HFFc6 (cell line): ENCODE data around the gene CPA1. TPM values are rescaled to one million over a fixed set of nuclear protein-coding genes. Genes with fewer than 3 reads are reported as not detected.

Source experiments
- DNase-seq: peaks from one replicate; pipeline ENCODE4 v3.0.0-alpha.2; 2018
- H3K27ac Mint-ChIP-seq: 2 replicates; pipeline ENCODE4 v1.8.0; 2020; ENCODE audit warnings: mild to moderate bottlenecking, mixed read lengths
- H3K27me3 Mint-ChIP-seq: 2 replicates; pipeline ENCODE4 v1.8.0; 2021; ENCODE audit warnings: mild to moderate bottlenecking, moderate library complexity, mixed read lengths; ENCODE audit not compliant: insufficient read depth
- H3K36me3 Mint-ChIP-seq: 2 replicates; pipeline ENCODE4 v1.8.0; 2021; ENCODE audit warnings: low read depth, mixed read lengths
- H3K4me1 Mint-ChIP-seq: 2 replicates; pipeline ENCODE4 v1.8.0; 2020; ENCODE audit warnings: low read depth, mixed read lengths
- H3K4me3 Mint-ChIP-seq: 2 replicates; pipeline ENCODE4 v1.8.0; 2020; ENCODE audit warnings: mild to moderate bottlenecking, moderate library complexity, mixed read lengths
- H3K9me3 Mint-ChIP-seq: 2 replicates; pipeline ENCODE4 v1.8.0; 2020; ENCODE audit warnings: mild to moderate bottlenecking, mixed read lengths
- total RNA-seq, 6 experiments: library from RNA; stranded (reverse); fragmentation: NEBNext Ultra II Directional; extraction: Animal tissue kit (Norgen Biotek cat#: 25700); gene quantifications; 2 replicates in 1 of 6; 3 replicates in 5 of 6; pipeline ENCODE4 v1.2.3, GENCODE V29; 2021
- TF ChIP-seq, protein P1 (sequence below): fragments of 200-600 bp; sonication (generic); IDR thresholded peaks from 2 replicates; pipeline ENCODE4 v1.5.0; 2021; ENCODE audit warnings: antibody characterized with exemption, mild to moderate bottlenecking

Gene CPA1
- total RNA-seq, 6 experiments from 2014 or later: not detected

DNA sequence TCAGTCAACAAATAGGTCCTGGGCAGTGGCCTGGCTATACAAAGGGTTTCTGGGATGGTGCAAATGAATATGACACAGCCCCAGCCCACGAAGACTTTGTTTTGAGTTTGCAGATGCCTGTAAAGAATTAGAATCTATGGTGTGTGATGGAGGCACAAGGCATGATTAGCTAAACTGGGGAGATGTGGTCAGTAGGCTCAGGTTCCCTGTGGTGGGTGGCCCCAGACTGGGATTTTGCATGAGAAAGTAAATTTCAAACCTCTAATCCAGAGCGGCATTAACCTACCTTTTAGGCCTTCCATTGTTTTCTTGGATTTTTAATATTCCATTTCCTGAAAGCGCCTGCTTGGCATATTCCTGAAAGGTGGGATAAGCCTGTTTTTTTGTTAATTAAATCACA, 42.1 kb upstream of the CPA1 start:
- H3K9me3 Mint-ChIP-seq: no peaks in the 10 kb centered on the region
- DNase-seq: no peak
- TF ChIP-seq, protein P1, sequence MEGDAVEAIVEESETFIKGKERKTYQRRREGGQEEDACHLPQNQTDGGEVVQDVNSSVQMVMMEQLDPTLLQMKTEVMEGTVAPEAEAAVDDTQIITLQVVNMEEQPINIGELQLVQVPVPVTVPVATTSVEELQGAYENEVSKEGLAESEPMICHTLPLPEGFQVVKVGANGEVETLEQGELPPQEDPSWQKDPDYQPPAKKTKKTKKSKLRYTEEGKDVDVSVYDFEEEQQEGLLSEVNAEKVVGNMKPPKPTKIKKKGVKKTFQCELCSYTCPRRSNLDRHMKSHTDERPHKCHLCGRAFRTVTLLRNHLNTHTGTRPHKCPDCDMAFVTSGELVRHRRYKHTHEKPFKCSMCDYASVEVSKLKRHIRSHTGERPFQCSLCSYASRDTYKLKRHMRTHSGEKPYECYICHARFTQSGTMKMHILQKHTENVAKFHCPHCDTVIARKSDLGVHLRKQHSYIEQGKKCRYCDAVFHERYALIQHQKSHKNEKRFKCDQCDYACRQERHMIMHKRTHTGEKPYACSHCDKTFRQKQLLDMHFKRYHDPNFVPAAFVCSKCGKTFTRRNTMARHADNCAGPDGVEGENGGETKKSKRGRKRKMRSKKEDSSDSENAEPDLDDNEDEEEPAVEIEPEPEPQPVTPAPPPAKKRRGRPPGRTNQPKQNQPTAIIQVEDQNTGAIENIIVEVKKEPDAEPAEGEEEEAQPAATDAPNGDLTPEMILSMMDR: no peak
- H3K4me1 Mint-ChIP-seq: no peaks in the 10 kb centered on the region; the same call in 1 of the 2 replicates
- H3K4me3 Mint-ChIP-seq: no peak overlapping the region
- H3K27me3 Mint-ChIP-seq: peaks cover 11% of the 10 kb centered on the region
- no peak overlapping the region for H3K27ac Mint-ChIP-seq
- no peaks in the 10 kb centered on the region for H3K36me3 Mint-ChIP-seq

GRCh38 chr7:130341882-130342281, 38.4 kb upstream of the CPA1 start:
- no peaks in the 10 kb centered on the region; the same call in 1 of the 2 replicates for H3K4me1 Mint-ChIP-seq
- TF ChIP-seq, protein P1: no peak
- H3K27me3 Mint-ChIP-seq: peaks cover 17% of the 10 kb centered on the region
- H3K36me3 Mint-ChIP-seq: no peaks in the 10 kb centered on the region
- H3K4me3 Mint-ChIP-seq: no peak overlapping the region
- no peak for DNase-seq
- no peak overlapping the region for H3K27ac Mint-ChIP-seq
- H3K9me3 Mint-ChIP-seq: no peaks in the 10 kb centered on the region

DNA sequence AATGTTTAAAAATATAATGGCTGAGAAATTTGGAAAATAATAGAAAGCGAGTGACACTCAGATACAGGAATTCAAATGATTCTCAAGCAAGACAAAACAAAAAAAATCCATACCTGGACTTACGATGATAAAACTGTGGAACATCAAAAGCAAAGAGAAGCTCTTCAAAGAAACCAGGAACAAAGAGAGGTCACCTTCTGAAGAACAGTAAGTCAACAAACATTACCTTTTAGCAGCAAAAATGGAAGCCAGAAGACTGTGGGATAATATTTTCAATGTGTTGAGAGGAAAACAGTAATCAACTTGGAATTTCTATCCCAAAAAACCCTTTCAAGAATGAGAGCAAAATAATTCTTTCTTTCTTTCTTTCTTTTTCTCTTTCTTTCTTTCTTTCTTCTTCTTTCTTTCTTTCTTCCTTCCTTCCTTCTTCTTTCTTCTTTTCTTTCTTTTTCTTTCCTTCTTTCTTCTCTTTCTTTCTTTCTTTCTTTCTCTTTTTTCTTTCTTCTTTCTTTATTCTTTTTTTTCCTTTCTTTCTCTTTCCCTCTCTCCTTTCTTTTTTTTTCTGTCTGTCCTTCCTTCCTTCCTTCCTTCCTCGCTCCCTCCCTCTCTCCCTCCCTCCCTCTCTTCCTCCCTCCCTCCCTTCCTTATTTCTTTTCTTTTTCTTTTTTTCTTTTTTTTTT, 37.5 kb upstream of the CPA1 start:
- no peak overlapping the region for H3K27ac Mint-ChIP-seq
- TF ChIP-seq, protein P1: no peak
- no peak for DNase-seq
- H3K4me1 Mint-ChIP-seq: no peaks in the 10 kb centered on the region; the same call in 1 of the 2 replicates
- H3K9me3 Mint-ChIP-seq: no peaks in the 10 kb centered on the region
- H3K36me3 Mint-ChIP-seq: no peaks in the 10 kb centered on the region
- H3K27me3 Mint-ChIP-seq: peaks cover 15% of the 10 kb centered on the region
- no peak overlapping the region for H3K4me3 Mint-ChIP-seq

DNA sequence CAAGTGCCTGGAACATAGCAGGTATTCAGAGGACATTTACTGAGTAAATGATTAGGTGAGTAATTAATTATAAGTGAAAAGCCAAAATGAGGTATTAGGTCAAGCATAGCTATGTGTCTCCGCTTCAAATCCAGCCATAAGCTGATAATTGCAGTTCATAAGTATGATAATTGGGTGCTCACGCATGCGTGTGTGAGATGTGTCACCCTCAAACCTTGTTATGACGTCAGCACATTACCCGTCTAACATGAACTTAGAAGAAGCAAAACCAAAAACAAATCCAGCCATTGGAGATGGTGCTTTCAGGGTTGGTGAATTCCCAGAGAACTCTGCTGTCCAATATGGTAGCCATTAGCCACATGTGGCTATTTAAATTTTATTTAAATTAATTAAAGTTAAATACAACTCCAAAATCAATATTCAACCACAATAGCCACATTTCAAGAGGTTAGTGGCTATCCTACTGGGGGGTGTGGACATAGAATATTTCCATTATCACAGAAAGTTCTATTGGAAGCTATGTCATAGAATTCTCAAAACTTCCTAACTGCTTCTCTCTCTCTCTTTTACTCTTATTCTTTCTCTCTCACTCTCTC, 35.9 kb upstream of the CPA1 start, which contains the start of gene CPA5:
CPA5 (plus strand) TSS at position 546 of the 596 bp plus-strand sequence. CDS start 1,670 bp downstream, outside the sequence.
- TF ChIP-seq, protein P1: no peak
- Mint-ChIP-seq H3K4me3 (no peak within 1 kb of the TSS), H3K36me3 (no peaks in the 10 kb centered on the region), H3K27ac (no peak within 1 kb of the TSS), H3K27me3 (peaks cover 15% of the 10 kb centered on the region), H3K4me1 (no peaks in the 10 kb centered on the region), H3K9me3 (no peaks in the 10 kb centered on the region)
- DNase-seq: no peak

DNA sequence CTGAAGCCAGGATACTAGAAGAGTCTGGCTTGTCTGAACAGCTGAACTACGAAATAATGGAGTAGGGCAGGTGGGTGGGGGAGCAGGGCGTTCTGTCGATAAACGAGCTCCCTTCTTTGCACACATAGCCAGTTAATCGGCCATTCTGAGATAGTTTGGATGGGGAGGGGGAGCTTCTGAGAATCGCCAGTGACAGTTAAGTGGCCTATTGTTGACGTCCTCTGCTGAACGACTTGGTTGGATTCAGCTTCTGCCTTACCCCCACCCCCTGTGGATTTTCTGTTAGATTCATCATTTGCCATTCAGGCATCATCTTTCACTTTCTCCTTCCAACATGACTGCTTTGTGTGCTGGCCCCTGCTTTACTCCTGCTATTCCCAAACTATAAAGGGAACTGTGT, 35.2 kb upstream of the CPA1 start:
- DNase-seq: no peak
- TF ChIP-seq, protein P1: no peak
- Mint-ChIP-seq H3K27me3 (peaks cover 17% of the 10 kb centered on the region), H3K27ac (no peak overlapping the region), H3K4me1 (peaks cover 2% of the 10 kb centered on the region; the same call in 1 of the 2 replicates), H3K36me3 (no peaks in the 10 kb centered on the region; the same call in 1 of the 2 replicates), H3K9me3 (no peaks in the 10 kb centered on the region), H3K4me3 (no peak overlapping the region)
